ENCODE data around the gene ACTR8. TPM values are rescaled to one million over a fixed set of nuclear protein-coding genes. Genes with fewer than 3 reads are reported as not detected.
A peak's percentile ranks its signal among the peaks of the same experiment; 100 is the strongest.

The ACTR8 gene
- total and polyA plus RNA-seq, 2 of the 13 experiments (the other 11 are each of a cell fraction or from before 2014, with no cell fraction given), result 15.5 to 29.0 TPM

- TF ChIP-seq RFX5 (IDR thresholded peaks at IDR 0.05; ENCODE audit: low read depth, low read length) (peak; percentile 86), ZNF264 (CRISPR knock-in tag; IDR thresholded peaks at IDR 0.05) (no peak), AFF4 (CRISPR knock-in tag; IDR thresholded peaks at IDR 0.05) (no peak), BCL3 (CRISPR knock-in tag; IDR thresholded peaks at IDR 0.05) (no peak), ZNF609 (CRISPR knock-in tag; IDR thresholded peaks at IDR 0.05; ENCODE audit: borderline replicate concordance) (no peak), ZNF720 (CRISPR knock-in tag; IDR thresholded peaks at IDR 0.05) (no peak), RORA (CRISPR knock-in tag; IDR thresholded peaks at IDR 0.05) (no peak), MEIS2 (CRISPR knock-in tag; IDR thresholded peaks at IDR 0.05) (peak; percentile 78; the same call in 1 of the 2 replicates), TBX2 (CRISPR knock-in tag; IDR thresholded peaks at IDR 0.05; ENCODE audit: borderline replicate concordance) (peak; percentile 82; the same call in 1 of the 2 replicates), HNRNPL (IDR thresholded peaks at IDR 0.05; ENCODE audit: low read depth, low read length) (no peak), NR0B2 (CRISPR knock-in tag; IDR thresholded peaks at IDR 0.05) (no peak), ZNF30 (CRISPR knock-in tag; IDR thresholded peaks at IDR 0.05) (no peak), STAT5B (CRISPR knock-in tag; IDR thresholded peaks at IDR 0.05) (no peak), ZNF232 (CRISPR knock-in tag; IDR thresholded peaks at IDR 0.05; ENCODE audit: borderline replicate concordance) (0 out of 2 replicates have a peak, but pooled peaks have one; percentile 36), ZNF782 (CRISPR knock-in tag; IDR thresholded peaks at IDR 0.05; ENCODE audit: borderline replicate concordance) (no peak), RBM39 (IDR thresholded peaks at IDR 0.05; ENCODE audit: low read depth, low read length, poor library complexity, severe bottlenecking) (peak; percentile 66), RNF2 (conservative IDR thresholded peaks at IDR 0.05; ENCODE audit: low read depth) (no peak), EEA1 (CRISPR knock-in tag; IDR thresholded peaks at IDR 0.05; ENCODE audit: borderline replicate concordance) (no peak), SMARCC2 (IDR thresholded peaks at IDR 0.05) (no peak)
Observed at GRCh38 chr3:53891497-53892285, 9.7 kb upstream of the ACTR8 start, which contains the start of gene SELENOK (continued).

Measured in HepG2 (cell line).